ENCODE measurements around the gene PPP1R13B.

PPP1R13B gene

GRCh38 chr14:103704708-103705107, 142.7 kb downstream of the PPP1R13B start:
- H3K36me3 ChIP-seq (ENCODE audit: control insufficient read depth in 1 of 2, insufficient read depth in 2 of 2, low read length in 2 of 2), result peaks cover 4 to 48% of the 10 kb centered on the region in 2 donors
- peaks cover 0 to 15% of the 10 kb centered on the region in 2 donors for H3K4me1 ChIP-seq (ENCODE audit: control insufficient read depth in 1 of 2, insufficient read depth in 2 of 2, low read length in 2 of 2)
- H3K9me3 ChIP-seq (ENCODE audit: control insufficient read depth in 1 of 2, low read length in 2 of 2), result no peaks in the 10 kb centered on the region
- H3K27ac ChIP-seq (ENCODE audit: low read length), result no peak overlapping the region
- no peak overlapping the region for H3K4me3 ChIP-seq (ENCODE audit: low read depth in 1 of 2, low read length in 2 of 2)
- H3K27me3 ChIP-seq (ENCODE audit: low read depth, low read length), result no peaks in the 10 kb centered on the region

DNA sequence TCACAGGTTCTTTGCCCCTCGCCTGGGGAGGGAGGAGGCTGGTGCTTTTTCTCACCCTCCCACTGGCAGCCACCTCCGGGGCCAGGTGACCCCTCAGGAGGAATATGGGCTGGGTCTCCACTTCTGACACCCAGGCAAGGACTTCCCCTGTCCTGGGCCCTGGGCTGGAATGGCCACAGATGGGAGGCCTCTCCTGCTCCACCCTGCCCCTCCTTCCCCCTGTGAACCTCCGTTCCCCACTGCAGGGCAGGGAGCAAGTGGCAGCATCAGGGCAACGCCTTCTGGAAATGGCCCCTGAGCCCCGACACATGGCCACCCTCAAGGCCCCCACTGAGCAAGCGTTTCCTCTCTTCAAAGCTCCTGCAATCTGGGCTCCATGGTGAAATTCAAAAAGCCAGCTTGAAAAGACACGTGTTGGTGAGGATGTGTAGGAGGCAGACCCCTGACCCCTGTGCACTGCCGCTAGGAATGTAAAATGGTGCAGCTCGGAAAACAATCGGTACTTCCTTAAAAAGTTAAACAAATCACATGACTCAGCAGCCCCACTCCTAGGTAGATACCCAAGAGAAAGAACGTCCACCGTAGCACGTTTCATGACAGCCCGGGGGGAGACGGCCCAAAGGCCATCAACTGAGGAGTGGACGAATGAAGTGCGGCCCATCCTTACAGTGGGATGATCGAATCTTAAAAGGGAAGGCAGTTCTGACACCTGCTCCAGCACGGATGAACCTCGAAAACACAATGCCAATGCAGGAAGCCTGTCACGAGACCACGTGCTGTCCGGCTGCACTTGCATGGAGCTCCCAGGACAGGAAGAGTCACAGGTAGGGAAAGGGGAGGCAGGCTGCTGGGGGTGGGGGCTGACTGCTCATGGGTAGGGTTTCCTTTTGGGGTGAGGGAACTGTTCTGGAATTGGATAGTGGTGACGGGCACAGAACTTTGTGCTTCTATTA, 143.7 kb downstream of the PPP1R13B start:
- H3K36me3 ChIP-seq (ENCODE audit: control insufficient read depth in 1 of 2, insufficient read depth in 2 of 2, low read length in 2 of 2), result peaks cover 11 to 57% of the 10 kb centered on the region in 2 donors
- peaks cover 0 to 18% of the 10 kb centered on the region in 2 donors for H3K4me1 ChIP-seq (ENCODE audit: control insufficient read depth in 1 of 2, insufficient read depth in 2 of 2, low read length in 2 of 2)
- no peak overlapping the region for H3K27ac ChIP-seq (ENCODE audit: low read length)
- H3K4me3 ChIP-seq (ENCODE audit: low read depth in 1 of 2, low read length in 2 of 2), result no peak overlapping the region
- no peaks in the 10 kb centered on the region for H3K27me3 ChIP-seq (ENCODE audit: low read depth, low read length)
- no peaks in the 10 kb centered on the region for H3K9me3 ChIP-seq (ENCODE audit: control insufficient read depth in 1 of 2, low read length in 2 of 2)

DNA sequence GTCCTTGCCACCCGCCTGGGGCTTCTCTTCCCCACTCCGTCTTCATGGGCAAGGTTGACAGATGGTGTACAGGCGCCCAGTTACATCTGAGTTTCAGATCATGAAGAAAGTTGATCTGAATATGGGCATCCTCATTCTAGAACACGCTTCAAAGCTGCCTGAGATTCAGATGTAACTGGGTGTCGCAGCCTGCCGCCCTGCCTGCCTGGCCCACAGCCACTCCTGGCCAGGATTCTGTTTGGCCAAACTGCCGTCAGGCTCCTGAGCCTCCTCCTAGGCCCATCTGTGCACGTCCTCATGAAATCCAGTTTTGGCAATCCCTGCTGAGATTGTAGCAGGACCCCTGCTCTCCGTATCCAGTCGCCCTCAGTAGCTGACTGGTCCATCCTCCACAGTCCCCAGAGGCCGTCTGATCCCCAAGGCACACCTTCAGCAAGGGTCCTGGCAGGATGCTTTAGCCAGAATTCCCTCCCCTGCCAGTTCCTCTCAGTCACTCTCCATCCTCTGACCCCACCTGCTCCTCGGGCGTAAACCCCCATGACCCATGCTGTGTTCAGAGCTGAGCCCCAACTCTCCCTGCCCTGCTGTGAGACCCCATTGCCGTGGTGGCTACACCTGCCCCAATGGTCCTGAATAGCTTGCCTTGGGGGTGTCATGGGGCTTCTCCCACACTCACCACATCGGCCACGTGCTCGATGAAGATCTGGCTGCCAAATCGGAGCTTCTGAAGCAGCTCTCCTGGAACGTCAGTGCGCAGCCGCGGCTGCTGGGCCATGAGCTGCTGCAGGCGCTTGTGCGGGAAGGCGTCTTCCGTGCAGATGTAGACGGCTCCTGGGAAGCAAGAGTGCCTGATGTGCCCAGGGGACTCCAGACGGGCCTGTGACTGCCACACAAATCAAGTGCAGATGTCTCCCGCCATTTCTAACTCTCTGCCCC, 144.6 kb downstream of the PPP1R13B start:
- H3K27me3 ChIP-seq (ENCODE audit: low read depth, low read length), result no peaks in the 10 kb centered on the region
- H3K27ac ChIP-seq (ENCODE audit: low read length), result no peak overlapping the region
- H3K9me3 ChIP-seq (ENCODE audit: control insufficient read depth in 1 of 2, low read length in 2 of 2), result no peaks in the 10 kb centered on the region
- H3K36me3 ChIP-seq (ENCODE audit: control insufficient read depth in 1 of 2, insufficient read depth in 2 of 2, low read length in 2 of 2), result peaks cover 11 to 62% of the 10 kb centered on the region in 2 donors
- H3K4me1 ChIP-seq (ENCODE audit: control insufficient read depth in 1 of 2, insufficient read depth in 2 of 2, low read length in 2 of 2), result peaks cover 0 to 25% of the 10 kb centered on the region in 2 donors
- H3K4me3 ChIP-seq (ENCODE audit: low read depth in 1 of 2, low read length in 2 of 2), result no peak overlapping the region

GRCh38 chr14:103702095-103702494, 145.3 kb downstream of the PPP1R13B start:
- H3K9me3 ChIP-seq (ENCODE audit: control insufficient read depth in 1 of 2, low read length in 2 of 2), result no peaks in the 10 kb centered on the region
- no peaks in the 10 kb centered on the region for H3K27me3 ChIP-seq (ENCODE audit: low read depth, low read length)
- peaks cover 11 to 66% of the 10 kb centered on the region in 2 donors for H3K36me3 ChIP-seq (ENCODE audit: control insufficient read depth in 1 of 2, insufficient read depth in 2 of 2, low read length in 2 of 2)
- H3K4me3 ChIP-seq (ENCODE audit: low read depth in 1 of 2, low read length in 2 of 2), result no peak overlapping the region
- H3K4me1 ChIP-seq (ENCODE audit: control insufficient read depth in 1 of 2, insufficient read depth in 2 of 2, low read length in 2 of 2), result peaks cover 6 to 32% of the 10 kb centered on the region in 2 donors
- no peak overlapping the region for H3K27ac ChIP-seq (ENCODE audit: low read length)

DNA sequence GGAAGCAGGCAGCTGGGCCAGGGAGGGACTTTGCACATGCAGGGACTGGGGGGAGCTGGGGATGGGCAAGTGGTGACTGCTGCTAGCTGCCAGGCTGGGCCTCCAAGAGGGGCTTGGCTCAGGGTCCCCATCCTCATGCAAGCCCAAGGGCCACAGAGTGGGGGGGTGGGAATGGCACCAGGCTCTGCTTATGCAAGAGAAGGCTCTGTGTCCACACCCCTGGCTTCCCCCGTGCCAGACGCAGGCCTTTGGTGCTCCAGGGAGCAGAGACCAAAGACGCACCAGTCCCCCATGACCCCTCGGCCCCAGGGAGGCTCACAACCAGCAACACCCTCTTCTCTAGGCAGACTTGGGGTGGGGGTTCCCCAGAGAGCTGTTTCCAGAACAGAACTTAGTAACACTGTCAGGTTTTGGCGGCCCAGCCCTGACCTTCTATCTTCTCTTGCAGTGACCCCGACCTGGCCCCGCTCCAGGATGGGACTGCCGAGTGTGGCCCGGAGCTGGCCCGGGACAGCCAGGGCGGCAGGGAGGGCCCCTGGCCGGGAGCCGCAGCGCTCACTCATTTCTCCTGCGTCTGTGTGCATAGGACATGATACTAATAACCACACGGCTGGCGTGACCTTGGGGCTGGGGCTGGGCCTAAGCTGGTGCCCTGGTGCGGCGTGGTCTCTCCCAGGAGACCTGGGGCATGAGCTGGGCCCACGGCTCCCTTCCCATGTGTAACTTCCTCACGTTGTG, 146.5 kb downstream of the PPP1R13B start:
- Histone ChIP-seq H3K27me3 (ENCODE audit: low read depth, low read length) (no peaks in the 10 kb centered on the region), H3K4me3 (ENCODE audit: low read depth in 1 of 2, low read length in 2 of 2) (no peak overlapping the region), H3K27ac (ENCODE audit: low read length) (no peak overlapping the region), H3K36me3 (ENCODE audit: control insufficient read depth in 1 of 2, insufficient read depth in 2 of 2, low read length in 2 of 2) (peaks cover 11 to 59% of the 10 kb centered on the region in 2 donors), H3K4me1 (ENCODE audit: control insufficient read depth in 1 of 2, insufficient read depth in 2 of 2, low read length in 2 of 2) (peaks cover 9 to 43% of the 10 kb centered on the region in 2 donors), H3K9me3 (ENCODE audit: control insufficient read depth in 1 of 2, low read length in 2 of 2) (no peaks in the 10 kb centered on the region)

- Histone ChIP-seq H3K27ac (ENCODE audit: low read length) (no peak overlapping the region), H3K36me3 (ENCODE audit: control insufficient read depth in 1 of 2, insufficient read depth in 2 of 2, low read length in 2 of 2) (peaks cover 11 to 55% of the 10 kb centered on the region in 2 donors), H3K4me1 (ENCODE audit: control insufficient read depth in 1 of 2, insufficient read depth in 2 of 2, low read length in 2 of 2) (peaks cover 9 to 51% of the 10 kb centered on the region in 2 donors), H3K9me3 (ENCODE audit: control insufficient read depth in 1 of 2, low read length in 2 of 2) (no peaks in the 10 kb centered on the region), H3K27me3 (ENCODE audit: low read depth, low read length) (no peaks in the 10 kb centered on the region), H3K4me3 (ENCODE audit: low read depth in 1 of 2, low read length in 2 of 2) (no peak overlapping the region)
Measured at GRCh38 chr14:103699901-103700752, 147.2 kb downstream of the PPP1R13B start.

DNA sequence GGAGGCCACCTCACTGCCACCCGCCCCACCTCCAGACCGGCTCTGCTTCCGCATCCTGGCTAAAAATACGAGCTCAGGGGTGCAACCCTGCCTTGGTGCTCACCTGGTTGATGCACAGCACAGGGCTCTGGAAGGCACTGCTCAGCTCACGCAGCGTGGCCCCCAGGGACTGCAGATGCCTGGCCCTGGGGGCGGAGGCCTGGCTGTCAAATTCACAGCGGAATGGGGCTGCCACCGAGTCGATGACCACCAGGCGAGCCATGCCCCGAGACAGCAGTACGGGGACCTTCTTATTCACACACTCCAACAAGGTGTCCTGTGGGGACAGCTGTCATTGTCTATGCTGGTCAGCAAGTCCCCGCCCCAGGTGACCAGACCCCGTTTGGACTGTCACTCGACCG, 148.1 kb downstream of the PPP1R13B start:
- Histone ChIP-seq H3K27ac (ENCODE audit: low read length) (no peak overlapping the region), H3K36me3 (ENCODE audit: control insufficient read depth in 1 of 2, insufficient read depth in 2 of 2, low read length in 2 of 2) (peaks cover 17 to 61% of the 10 kb centered on the region in 2 donors), H3K4me1 (ENCODE audit: control insufficient read depth in 1 of 2, insufficient read depth in 2 of 2, low read length in 2 of 2) (peaks cover 9 to 51% of the 10 kb centered on the region in 2 donors), H3K27me3 (ENCODE audit: low read depth, low read length) (no peaks in the 10 kb centered on the region), H3K9me3 (ENCODE audit: control insufficient read depth in 1 of 2, low read length in 2 of 2) (no peaks in the 10 kb centered on the region), H3K4me3 (ENCODE audit: low read depth in 1 of 2, low read length in 2 of 2) (no peak overlapping the region)

GRCh38 chr14:103698380-103699260, 148.8 kb downstream of the PPP1R13B start:
- H3K4me3 ChIP-seq (ENCODE audit: low read depth in 1 of 2, low read length in 2 of 2), result no peak overlapping the region
- peaks cover 23 to 63% of the 10 kb centered on the region in 2 donors for H3K36me3 ChIP-seq (ENCODE audit: control insufficient read depth in 1 of 2, insufficient read depth in 2 of 2, low read length in 2 of 2)
- no peak overlapping the region for H3K27ac ChIP-seq (ENCODE audit: low read length)
- no peaks in the 10 kb centered on the region for H3K27me3 ChIP-seq (ENCODE audit: low read depth, low read length)
- no peaks in the 10 kb centered on the region for H3K9me3 ChIP-seq (ENCODE audit: control insufficient read depth in 1 of 2, low read length in 2 of 2)
- peaks cover 9 to 51% of the 10 kb centered on the region in 2 donors for H3K4me1 ChIP-seq (ENCODE audit: control insufficient read depth in 1 of 2, insufficient read depth in 2 of 2, low read length in 2 of 2)

DNA sequence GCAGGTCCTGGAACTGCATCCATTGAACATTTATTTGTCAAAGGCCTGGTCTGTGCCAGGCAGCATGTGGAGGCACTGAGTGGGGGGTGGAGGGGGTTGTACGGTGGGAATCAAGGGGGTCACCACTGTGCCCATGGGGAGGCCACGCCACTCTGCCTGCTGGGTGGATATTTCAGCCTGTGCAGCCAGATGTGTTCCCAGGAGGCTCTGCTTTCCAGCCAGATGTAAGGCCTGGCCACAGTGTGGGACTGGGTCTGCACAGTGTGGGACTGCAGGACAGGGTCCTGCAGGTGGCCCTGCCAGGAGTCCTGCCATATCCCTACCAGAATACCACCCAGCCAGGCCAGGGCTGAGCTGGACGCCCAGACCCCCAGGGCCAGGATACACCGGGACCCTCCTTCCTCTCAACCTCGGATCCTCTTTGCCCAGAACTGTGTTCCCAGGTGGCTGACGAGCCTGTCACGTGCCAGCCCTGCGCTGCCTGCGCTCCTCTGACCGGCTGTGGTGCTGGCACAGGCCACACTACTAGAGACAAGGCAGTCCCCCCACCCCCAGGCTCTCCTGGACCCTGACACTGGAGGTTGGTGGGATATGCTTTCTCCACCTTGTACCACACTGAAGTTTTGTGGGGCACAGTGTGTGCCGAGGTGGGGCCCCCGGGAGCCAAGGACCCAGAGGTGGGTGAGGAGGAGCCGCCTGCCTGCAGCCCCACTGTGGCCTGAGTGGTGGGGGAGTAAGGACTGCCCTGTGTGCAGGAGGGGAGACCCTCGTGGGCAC, 149.6 kb downstream of the PPP1R13B start:
- H3K27me3 ChIP-seq (ENCODE audit: low read depth, low read length), result no peaks in the 10 kb centered on the region
- H3K4me3 ChIP-seq (ENCODE audit: low read depth in 1 of 2, low read length in 2 of 2), result no peak overlapping the region
- H3K36me3 ChIP-seq (ENCODE audit: control insufficient read depth in 1 of 2, insufficient read depth in 2 of 2, low read length in 2 of 2), result peaks cover 28 to 63% of the 10 kb centered on the region in 2 donors
- H3K4me1 ChIP-seq (ENCODE audit: control insufficient read depth in 1 of 2, insufficient read depth in 2 of 2, low read length in 2 of 2), result peaks cover 9 to 51% of the 10 kb centered on the region in 2 donors
- no peaks in the 10 kb centered on the region for H3K9me3 ChIP-seq (ENCODE audit: control insufficient read depth in 1 of 2, low read length in 2 of 2)
- no peak overlapping the region for H3K27ac ChIP-seq (ENCODE audit: low read length)

All from muscle layer of duodenum (tissue), 2 donors.